Choroid plexus epithelial cell (primary cell): Measurements from ENCODE around the gene CWC15.
A peak's percentile ranks its signal among the peaks of the same experiment; 100 is the strongest.

Source experiments
- DNase-seq: peaks from one replicate; pipeline ENCODE4 v3.0.0-alpha.2; 2010; ENCODE audit warnings: low read depth
- H3K4me3 ChIP-seq: 2 replicates; pipeline ENCODE4 v1.5.1; 2011; ENCODE audit warnings: low read depth, mild to moderate bottlenecking, control low read depth, low read length, moderate library complexity
- CTCF ChIP-seq: conservative IDR thresholded peaks from 2 replicates; pipeline ENCODE4 v1.5.1; 2011; ENCODE audit warnings: low read depth, mild to moderate bottlenecking, control low read depth, inconsistent platforms, low read length, moderate library complexity

CWC15 gene

GRCh38 chr11:94956963-94957362 lies 16.4 kb downstream of the CWC15 start:
- H3K4me3 ChIP-seq = no peak overlapping the region
- peak; percentile 30 for DNase-seq
- no peak for TF ChIP-seq CTCF

- no peak for TF ChIP-seq CTCF
- DNase-seq = no peak
- no peak overlapping the region for H3K4me3 ChIP-seq
Measured at GRCh38 chr11:94954753-94955152, 18.6 kb downstream of the CWC15 start.

- H3K4me3 ChIP-seq = no peak overlapping the region
- TF ChIP-seq CTCF = no peak
- peak; percentile 87 for DNase-seq
Measured at GRCh38 chr11:94948070-94948617, 25.2 kb downstream of the CWC15 start.

- TF ChIP-seq CTCF = no peak
- no peak for DNase-seq
- H3K4me3 ChIP-seq = no peak overlapping the region
Measured at GRCh38 chr11:94946812-94947211, 26.5 kb downstream of the CWC15 start.

- no peak overlapping the region for H3K4me3 ChIP-seq
- no peak for TF ChIP-seq CTCF
- DNase-seq = no peak
Measured at GRCh38 chr11:94941131-94941530, 32.2 kb downstream of the CWC15 start.

GRCh38 chr11:94939346-94939745 lies 34.0 kb downstream of the CWC15 start:
- H3K4me3 ChIP-seq = no peak overlapping the region
- no peak for TF ChIP-seq CTCF
- no peak for DNase-seq
